ENCODE results near the gene RANBP17.

The RANBP17 gene

DNA sequence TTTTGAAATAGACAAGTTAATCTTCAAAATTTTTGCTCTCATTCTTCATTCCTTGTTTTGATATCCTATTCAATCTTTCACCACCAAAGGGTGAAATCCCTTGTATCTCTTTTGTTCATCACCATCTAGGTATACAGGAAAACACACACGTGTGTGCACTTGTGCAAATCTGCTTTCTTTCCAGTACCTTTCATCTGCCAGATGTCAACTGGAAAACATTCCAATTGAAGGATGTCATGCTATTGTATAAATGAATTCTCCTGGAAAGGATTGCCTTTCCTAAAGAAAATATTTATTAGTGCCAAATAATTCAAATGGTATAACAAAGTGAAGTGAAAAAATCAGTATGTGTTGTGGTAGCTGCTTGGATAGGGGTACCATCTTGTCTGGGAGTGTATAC, 123.7 kb downstream of the RANBP17 start:
- TF ChIP-seq, protein P1, sequence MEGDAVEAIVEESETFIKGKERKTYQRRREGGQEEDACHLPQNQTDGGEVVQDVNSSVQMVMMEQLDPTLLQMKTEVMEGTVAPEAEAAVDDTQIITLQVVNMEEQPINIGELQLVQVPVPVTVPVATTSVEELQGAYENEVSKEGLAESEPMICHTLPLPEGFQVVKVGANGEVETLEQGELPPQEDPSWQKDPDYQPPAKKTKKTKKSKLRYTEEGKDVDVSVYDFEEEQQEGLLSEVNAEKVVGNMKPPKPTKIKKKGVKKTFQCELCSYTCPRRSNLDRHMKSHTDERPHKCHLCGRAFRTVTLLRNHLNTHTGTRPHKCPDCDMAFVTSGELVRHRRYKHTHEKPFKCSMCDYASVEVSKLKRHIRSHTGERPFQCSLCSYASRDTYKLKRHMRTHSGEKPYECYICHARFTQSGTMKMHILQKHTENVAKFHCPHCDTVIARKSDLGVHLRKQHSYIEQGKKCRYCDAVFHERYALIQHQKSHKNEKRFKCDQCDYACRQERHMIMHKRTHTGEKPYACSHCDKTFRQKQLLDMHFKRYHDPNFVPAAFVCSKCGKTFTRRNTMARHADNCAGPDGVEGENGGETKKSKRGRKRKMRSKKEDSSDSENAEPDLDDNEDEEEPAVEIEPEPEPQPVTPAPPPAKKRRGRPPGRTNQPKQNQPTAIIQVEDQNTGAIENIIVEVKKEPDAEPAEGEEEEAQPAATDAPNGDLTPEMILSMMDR (IDR thresholded peaks at IDR 0.05; ENCODE audit: low read depth, low read length, poor library complexity, severe bottlenecking): no peak
- TF ChIP-seq EZH2phosphoT487 (IDR thresholded peaks at IDR 0.05; ENCODE audit: borderline replicate concordance, low read length): no peak
- Histone ChIP-seq H3K27ac (ENCODE audit: low read depth, low read length) (no peak overlapping the region), H4K20me1 (ENCODE audit: control insufficient read depth, insufficient read depth, low read depth, low read length) (no peaks in the 10 kb centered on the region), H3K9me3 (ENCODE audit: control insufficient read depth, insufficient read depth, low read length) (no peaks in the 10 kb centered on the region), H3K27me3 (ENCODE audit: control insufficient read depth, low read length) (no peaks in the 10 kb centered on the region), H3F3A (ENCODE audit: control insufficient read depth, insufficient read depth) (no peaks in the 10 kb centered on the region), H3K79me2 (ENCODE audit: control insufficient read depth, low read length) (no peaks in the 10 kb centered on the region), H3K4me1 (ENCODE audit: control insufficient read depth, low read length) (no peaks in the 10 kb centered on the region), H3K4me2 (ENCODE audit: low read length) (no peak overlapping the region), H3K36me3 (ENCODE audit: control insufficient read depth, low read length) (no peaks in the 10 kb centered on the region), H3K4me3 (ENCODE audit: low read length) (no peak overlapping the region), H3K9me2 (replicated peaks; ENCODE audit: control insufficient read depth, low read length) (no peaks in the 10 kb centered on the region)

DNA sequence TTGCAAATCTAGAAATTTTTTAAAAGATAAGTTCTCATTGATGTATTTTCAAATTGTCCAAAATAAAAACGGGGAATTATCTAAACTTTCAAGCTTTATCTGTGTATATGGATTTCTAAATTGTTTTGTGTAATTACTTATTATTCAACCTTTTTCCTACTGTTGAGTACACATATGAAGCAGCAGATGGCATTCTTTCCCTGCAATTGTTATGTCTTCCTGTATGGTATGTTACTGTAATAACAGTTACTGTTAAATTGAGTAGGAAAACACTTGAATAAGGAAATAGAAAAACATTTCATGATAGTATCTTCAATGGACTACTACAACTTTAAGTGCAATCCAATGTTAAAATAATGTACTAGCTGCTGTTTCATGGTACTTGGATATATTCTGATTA, 124.8 kb downstream of the RANBP17 start:
- no peaks in the 10 kb centered on the region for H3F3A ChIP-seq (ENCODE audit: control insufficient read depth, insufficient read depth)
- no peaks in the 10 kb centered on the region for H3K4me1 ChIP-seq (ENCODE audit: control insufficient read depth, low read length)
- no peaks in the 10 kb centered on the region for H3K36me3 ChIP-seq (ENCODE audit: control insufficient read depth, low read length)
- H3K9me2 ChIP-seq (replicated peaks; ENCODE audit: control insufficient read depth, low read length): no peaks in the 10 kb centered on the region
- TF ChIP-seq EZH2phosphoT487 (IDR thresholded peaks at IDR 0.05; ENCODE audit: borderline replicate concordance, low read length): no peak
- TF ChIP-seq, protein P1 (IDR thresholded peaks at IDR 0.05; ENCODE audit: low read depth, low read length, poor library complexity, severe bottlenecking): no peak
- no peaks in the 10 kb centered on the region for H3K9me3 ChIP-seq (ENCODE audit: control insufficient read depth, insufficient read depth, low read length)
- H3K4me3 ChIP-seq (ENCODE audit: low read length): no peak overlapping the region
- H3K27ac ChIP-seq (ENCODE audit: low read depth, low read length): no peak overlapping the region
- H3K79me2 ChIP-seq (ENCODE audit: control insufficient read depth, low read length): no peaks in the 10 kb centered on the region
- H3K4me2 ChIP-seq (ENCODE audit: low read length): no peak overlapping the region
- no peaks in the 10 kb centered on the region for H3K27me3 ChIP-seq (ENCODE audit: control insufficient read depth, low read length)
- H4K20me1 ChIP-seq (ENCODE audit: control insufficient read depth, insufficient read depth, low read depth, low read length): no peaks in the 10 kb centered on the region

DNA sequence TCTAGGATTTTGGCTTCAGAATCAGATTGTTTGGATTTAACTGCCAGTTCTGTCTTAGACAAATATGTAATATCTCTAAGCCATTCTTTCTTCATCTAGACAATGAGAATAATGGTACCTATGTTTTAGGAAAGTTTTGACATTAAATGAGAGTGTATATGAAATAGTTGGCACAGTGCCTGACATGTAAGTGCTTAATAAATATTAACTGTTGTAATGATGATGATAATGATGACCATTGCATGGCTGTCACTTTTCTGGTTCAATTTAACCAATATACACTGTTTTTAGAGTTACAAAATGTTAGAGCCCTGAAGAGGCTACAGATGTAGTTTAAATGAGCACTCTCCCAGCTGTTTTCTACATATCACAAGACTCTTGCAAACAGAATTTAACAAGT, 131.7 kb downstream of the RANBP17 start:
- Histone ChIP-seq H3K4me2 (ENCODE audit: low read length) (no peak overlapping the region), H3F3A (ENCODE audit: control insufficient read depth, insufficient read depth) (no peaks in the 10 kb centered on the region), H3K4me3 (ENCODE audit: low read length) (no peak overlapping the region), H3K79me2 (ENCODE audit: control insufficient read depth, low read length) (no peaks in the 10 kb centered on the region), H4K20me1 (ENCODE audit: control insufficient read depth, insufficient read depth, low read depth, low read length) (no peaks in the 10 kb centered on the region), H3K9me2 (replicated peaks; ENCODE audit: control insufficient read depth, low read length) (no peaks in the 10 kb centered on the region), H3K27me3 (ENCODE audit: control insufficient read depth, low read length) (no peaks in the 10 kb centered on the region), H3K4me1 (ENCODE audit: control insufficient read depth, low read length) (no peaks in the 10 kb centered on the region), H3K27ac (ENCODE audit: low read depth, low read length) (no peak overlapping the region), H3K9me3 (ENCODE audit: control insufficient read depth, insufficient read depth, low read length) (no peaks in the 10 kb centered on the region), H3K36me3 (ENCODE audit: control insufficient read depth, low read length) (no peaks in the 10 kb centered on the region)
- TF ChIP-seq, protein P1 (IDR thresholded peaks at IDR 0.05; ENCODE audit: low read depth, low read length, poor library complexity, severe bottlenecking): no peak
- no peak for TF ChIP-seq EZH2phosphoT487 (IDR thresholded peaks at IDR 0.05; ENCODE audit: borderline replicate concordance, low read length)

DNA sequence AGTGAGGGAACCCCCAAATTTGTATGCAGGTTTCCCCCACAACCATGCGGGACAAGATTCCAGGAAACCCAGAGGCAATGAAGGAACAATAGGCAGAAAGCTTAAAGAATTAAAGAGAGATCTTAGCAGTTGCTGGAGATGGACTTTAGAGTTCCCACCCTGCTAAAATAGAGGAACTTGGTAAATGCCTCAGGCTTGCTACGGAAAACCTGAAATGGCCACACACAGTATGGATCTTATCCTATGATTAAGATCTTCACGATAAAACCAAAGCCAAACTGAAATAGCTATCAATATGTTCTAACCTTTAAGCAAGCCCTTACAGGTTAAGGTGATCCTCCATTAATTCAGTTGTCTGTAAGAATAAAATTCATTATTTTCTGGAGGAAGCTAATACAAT, 148.3 kb downstream of the RANBP17 start:
- no peaks in the 10 kb centered on the region for H3K9me2 ChIP-seq (replicated peaks; ENCODE audit: control insufficient read depth, low read length)

More for the DNA sequence above, 148.3 kb downstream of the RANBP17 start:
- no peaks in the 10 kb centered on the region for H3K27me3 ChIP-seq (ENCODE audit: control insufficient read depth, low read length)
- no peak overlapping the region for H3K4me2 ChIP-seq (ENCODE audit: low read length)
- H3K27ac ChIP-seq (ENCODE audit: low read depth, low read length): no peak overlapping the region
- H3F3A ChIP-seq (ENCODE audit: control insufficient read depth, insufficient read depth): no peaks in the 10 kb centered on the region
- no peaks in the 10 kb centered on the region for H3K36me3 ChIP-seq (ENCODE audit: control insufficient read depth, low read length)
- H3K4me1 ChIP-seq (ENCODE audit: control insufficient read depth, low read length): no peaks in the 10 kb centered on the region
- no peaks in the 10 kb centered on the region for H3K9me3 ChIP-seq (ENCODE audit: control insufficient read depth, insufficient read depth, low read length)
- no peaks in the 10 kb centered on the region for H4K20me1 ChIP-seq (ENCODE audit: control insufficient read depth, insufficient read depth, low read depth, low read length)
- no peaks in the 10 kb centered on the region for H3K79me2 ChIP-seq (ENCODE audit: control insufficient read depth, low read length)
- H3K4me3 ChIP-seq (ENCODE audit: low read length): no peak overlapping the region
- no peak for TF ChIP-seq EZH2phosphoT487 (IDR thresholded peaks at IDR 0.05; ENCODE audit: borderline replicate concordance, low read length)

Data from DOHH2 (cell line).